ENCODE data around the gene IL4.
"Not testable (repeated sequence)": the region's sequence is repeated elsewhere in the genome, so short reads cannot be mapped to it uniquely, and the experiment has no call there.

The IL4 gene

GRCh38 chr5:132673939-132674630 lies at the start of gene IL4:
Gene IL4, plus strand, starts transcription at chr5:132673989. Its CDS starts 62 bp downstream, at chr5:132674051.
- no peak for DNase-seq

GRCh38 chr5:132627470-132627869 lies 46.3 kb upstream of the IL4 start:
- no peak for DNase-seq

GRCh38 chr5:132628814-132629213 lies 45.0 kb upstream of the IL4 start:
- DNase-seq = no peak

- DNase-seq = no peak
Observed at GRCh38 chr5:132629230-132629944, 44.4 kb upstream of the IL4 start.

- DNase-seq = not testable (repeated sequence)
Observed at GRCh38 chr5:132633587-132633986, 40.2 kb upstream of the IL4 start.

- no peak for DNase-seq
Observed at GRCh38 chr5:132635873-132636272, 37.9 kb upstream of the IL4 start.

GRCh38 chr5:132637241-132637640 lies 36.5 kb upstream of the IL4 start:
- DNase-seq = no peak

GRCh38 chr5:132639706-132640130 lies 34.1 kb upstream of the IL4 start:
- DNase-seq = no peak

- DNase-seq = no peak
Observed at GRCh38 chr5:132640613-132641012, 33.2 kb upstream of the IL4 start.

GRCh38 chr5:132641241-132641723 lies 32.5 kb upstream of the IL4 start:
- DNase-seq = no peak

- no peak for DNase-seq
Observed at GRCh38 chr5:132641841-132642240, 31.9 kb upstream of the IL4 start.

- no peak for DNase-seq
Observed at GRCh38 chr5:132644177-132644576, 29.6 kb upstream of the IL4 start.

- DNase-seq = no peak
Observed at GRCh38 chr5:132646583-132647266, 27.1 kb upstream of the IL4 start.

- no peak for DNase-seq
Observed at GRCh38 chr5:132647473-132647872, 26.3 kb upstream of the IL4 start.

GRCh38 chr5:132648355-132648754 lies 25.4 kb upstream of the IL4 start:
- DNase-seq = no peak

GRCh38 chr5:132651838-132652469 lies 21.8 kb upstream of the IL4 start:
- no peak for DNase-seq

GRCh38 chr5:132653716-132654115 lies 20.1 kb upstream of the IL4 start:
- DNase-seq = no peak

- no peak for DNase-seq
Observed at GRCh38 chr5:132655821-132656773, 17.7 kb upstream of the IL4 start.

GRCh38 chr5:132656774-132657355 lies 16.9 kb upstream of the IL4 start:
- no peak for DNase-seq

GRCh38 chr5:132657676-132658380 lies 16.0 kb upstream of the IL4 start, which contains the start of gene IL13:
Gene IL13, plus strand, starts transcription at chr5:132658173. Its CDS starts 14 bp downstream, at chr5:132658187.
- DNase-seq = no peak
